ENCODE results near the gene BICD1. TPM values are rescaled to one million over a fixed set of nuclear protein-coding genes. Genes with fewer than 3 reads are reported as not detected.

Gene BICD1
- total RNA-seq, 1 donor from 2014 or later = 561 TPM

GRCh38 chr12:32285021-32285420 lies 178.4 kb downstream of the BICD1 start:
- Mint-ChIP-seq H3K9me3 (ENCODE audit: unreplicated experiment) (peaks cover 2% of the 10 kb centered on the region), H3K4me1 (ENCODE audit: low read depth, unreplicated experiment) (peaks cover 33% of the 10 kb centered on the region), H3K27ac (ENCODE audit: unreplicated experiment) (no peak overlapping the region), H3K4me3 (ENCODE audit: unreplicated experiment) (peak overlapping the region; percentile 28), H3K36me3 (ENCODE audit: unreplicated experiment) (peaks cover 4% of the 10 kb centered on the region), H3K27me3 (ENCODE audit: unreplicated experiment) (no peaks in the 10 kb centered on the region)
- TF ChIP-seq CTCF (IDR thresholded peaks at IDR 0.05; ENCODE audit: partially characterized antibody, unreplicated experiment) = no peak
- no peak for DNase-seq

GRCh38 chr12:32285489-32285888 lies 178.8 kb downstream of the BICD1 start:
- Mint-ChIP-seq H3K27ac (ENCODE audit: unreplicated experiment) (no peak overlapping the region), H3K9me3 (ENCODE audit: unreplicated experiment) (peaks cover 2% of the 10 kb centered on the region), H3K4me3 (ENCODE audit: unreplicated experiment) (no peak overlapping the region), H3K4me1 (ENCODE audit: low read depth, unreplicated experiment) (peaks cover 36% of the 10 kb centered on the region), H3K36me3 (ENCODE audit: unreplicated experiment) (peaks cover 4% of the 10 kb centered on the region), H3K27me3 (ENCODE audit: unreplicated experiment) (peaks cover under 1% of the 10 kb centered on the region)
- no peak for DNase-seq
- TF ChIP-seq CTCF (IDR thresholded peaks at IDR 0.05; ENCODE audit: partially characterized antibody, unreplicated experiment) = no peak

- H3K9me3 Mint-ChIP-seq (ENCODE audit: unreplicated experiment) = peaks cover 15% of the 10 kb centered on the region
- peaks cover 5% of the 10 kb centered on the region for H3K36me3 Mint-ChIP-seq (ENCODE audit: unreplicated experiment)
- peak overlapping the region; percentile 56 for H3K27ac Mint-ChIP-seq (ENCODE audit: unreplicated experiment)
- peaks cover 5% of the 10 kb centered on the region for H3K27me3 Mint-ChIP-seq (ENCODE audit: unreplicated experiment)
- peaks cover 27% of the 10 kb centered on the region for H3K4me1 Mint-ChIP-seq (ENCODE audit: low read depth, unreplicated experiment)
- no peak overlapping the region for H3K4me3 Mint-ChIP-seq (ENCODE audit: unreplicated experiment)
- DNase-seq = no peak
- no peak for TF ChIP-seq CTCF (IDR thresholded peaks at IDR 0.05; ENCODE audit: partially characterized antibody, unreplicated experiment)
Observed at GRCh38 chr12:32290411-32290810, 183.8 kb downstream of the BICD1 start.

GRCh38 chr12:32292151-32292550 lies 185.5 kb downstream of the BICD1 start:
- no peak for DNase-seq
- H3K9me3 Mint-ChIP-seq (ENCODE audit: unreplicated experiment) = peaks cover 19% of the 10 kb centered on the region
- H3K27me3 Mint-ChIP-seq (ENCODE audit: unreplicated experiment) = peaks cover 10% of the 10 kb centered on the region
- peaks cover 5% of the 10 kb centered on the region for H3K36me3 Mint-ChIP-seq (ENCODE audit: unreplicated experiment)
- H3K4me3 Mint-ChIP-seq (ENCODE audit: unreplicated experiment) = no peak overlapping the region
- no peak overlapping the region for H3K27ac Mint-ChIP-seq (ENCODE audit: unreplicated experiment)
- no peak for TF ChIP-seq CTCF (IDR thresholded peaks at IDR 0.05; ENCODE audit: partially characterized antibody, unreplicated experiment)
- peaks cover 21% of the 10 kb centered on the region for H3K4me1 Mint-ChIP-seq (ENCODE audit: low read depth, unreplicated experiment)

GRCh38 chr12:32293808-32294419 lies 187.3 kb downstream of the BICD1 start:
- peaks cover 5% of the 10 kb centered on the region for H3K36me3 Mint-ChIP-seq (ENCODE audit: unreplicated experiment)
- H3K4me3 Mint-ChIP-seq (ENCODE audit: unreplicated experiment) = no peak overlapping the region
- H3K9me3 Mint-ChIP-seq (ENCODE audit: unreplicated experiment) = peaks cover 23% of the 10 kb centered on the region
- no peak overlapping the region for H3K27ac Mint-ChIP-seq (ENCODE audit: unreplicated experiment)
- peak; percentile 38 for TF ChIP-seq CTCF (IDR thresholded peaks at IDR 0.05; ENCODE audit: partially characterized antibody, unreplicated experiment)
- H3K27me3 Mint-ChIP-seq (ENCODE audit: unreplicated experiment) = peaks cover 12% of the 10 kb centered on the region
- no peak for DNase-seq
- H3K4me1 Mint-ChIP-seq (ENCODE audit: low read depth, unreplicated experiment) = peaks cover 20% of the 10 kb centered on the region

Measured in glutamatergic neuron (in vitro differentiated cells).